Coronary artery (tissue), 2 donors: ENCODE measurements around the gene RBM14.

Experiments
- DNase-seq: peaks from one replicate; pipeline ENCODE4 v3.0.0-alpha.2; 2017; ENCODE audit warnings: low spot score
- H3K27ac ChIP-seq, 2 donors: fragments of 200-600 bp; sonication (generic); one replicate each; pipeline ENCODE4 v1.5.1; 2016 to 2019
- H3K4me3 ChIP-seq: fragments of 200-600 bp; sonication (generic); 2 replicates; pipeline ENCODE4 v1.5.1; 2016; ENCODE audit warnings: mild to moderate bottlenecking, moderate library complexity
- TF ChIP-seq, protein P1 (sequence below): fragments of 200-600 bp; sonication (generic); IDR thresholded peaks from one replicate; pipeline ENCODE4 v1.5.1; 2019; ENCODE audit warnings: antibody characterized with exemption

RBM14 gene

DNA sequence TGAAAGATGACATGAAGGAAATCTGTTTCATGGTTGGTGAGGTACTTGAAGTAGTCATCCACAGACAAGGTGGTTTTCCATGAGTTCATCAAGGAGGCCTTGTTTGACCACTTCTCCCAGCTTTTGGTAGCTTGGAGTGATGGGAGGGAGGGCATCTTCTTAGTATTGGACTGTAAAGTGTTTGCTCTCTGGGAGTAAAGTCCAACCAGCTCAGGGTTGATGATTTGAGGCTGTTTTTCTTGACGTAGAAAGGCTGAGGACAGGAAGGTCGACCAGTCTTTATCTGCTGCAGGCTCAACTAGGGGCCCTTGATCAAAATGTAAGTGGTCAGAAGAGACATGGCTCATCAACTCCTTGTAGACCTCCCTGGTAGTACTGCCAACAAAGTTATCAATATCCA lies 25.3 kb upstream of the RBM14 start:
- no peak for DNase-seq
- H3K4me3 ChIP-seq: no peak overlapping the region
- no peak overlapping the region for H3K27ac ChIP-seq
- TF ChIP-seq, protein P1, sequence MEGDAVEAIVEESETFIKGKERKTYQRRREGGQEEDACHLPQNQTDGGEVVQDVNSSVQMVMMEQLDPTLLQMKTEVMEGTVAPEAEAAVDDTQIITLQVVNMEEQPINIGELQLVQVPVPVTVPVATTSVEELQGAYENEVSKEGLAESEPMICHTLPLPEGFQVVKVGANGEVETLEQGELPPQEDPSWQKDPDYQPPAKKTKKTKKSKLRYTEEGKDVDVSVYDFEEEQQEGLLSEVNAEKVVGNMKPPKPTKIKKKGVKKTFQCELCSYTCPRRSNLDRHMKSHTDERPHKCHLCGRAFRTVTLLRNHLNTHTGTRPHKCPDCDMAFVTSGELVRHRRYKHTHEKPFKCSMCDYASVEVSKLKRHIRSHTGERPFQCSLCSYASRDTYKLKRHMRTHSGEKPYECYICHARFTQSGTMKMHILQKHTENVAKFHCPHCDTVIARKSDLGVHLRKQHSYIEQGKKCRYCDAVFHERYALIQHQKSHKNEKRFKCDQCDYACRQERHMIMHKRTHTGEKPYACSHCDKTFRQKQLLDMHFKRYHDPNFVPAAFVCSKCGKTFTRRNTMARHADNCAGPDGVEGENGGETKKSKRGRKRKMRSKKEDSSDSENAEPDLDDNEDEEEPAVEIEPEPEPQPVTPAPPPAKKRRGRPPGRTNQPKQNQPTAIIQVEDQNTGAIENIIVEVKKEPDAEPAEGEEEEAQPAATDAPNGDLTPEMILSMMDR: no peak

DNA sequence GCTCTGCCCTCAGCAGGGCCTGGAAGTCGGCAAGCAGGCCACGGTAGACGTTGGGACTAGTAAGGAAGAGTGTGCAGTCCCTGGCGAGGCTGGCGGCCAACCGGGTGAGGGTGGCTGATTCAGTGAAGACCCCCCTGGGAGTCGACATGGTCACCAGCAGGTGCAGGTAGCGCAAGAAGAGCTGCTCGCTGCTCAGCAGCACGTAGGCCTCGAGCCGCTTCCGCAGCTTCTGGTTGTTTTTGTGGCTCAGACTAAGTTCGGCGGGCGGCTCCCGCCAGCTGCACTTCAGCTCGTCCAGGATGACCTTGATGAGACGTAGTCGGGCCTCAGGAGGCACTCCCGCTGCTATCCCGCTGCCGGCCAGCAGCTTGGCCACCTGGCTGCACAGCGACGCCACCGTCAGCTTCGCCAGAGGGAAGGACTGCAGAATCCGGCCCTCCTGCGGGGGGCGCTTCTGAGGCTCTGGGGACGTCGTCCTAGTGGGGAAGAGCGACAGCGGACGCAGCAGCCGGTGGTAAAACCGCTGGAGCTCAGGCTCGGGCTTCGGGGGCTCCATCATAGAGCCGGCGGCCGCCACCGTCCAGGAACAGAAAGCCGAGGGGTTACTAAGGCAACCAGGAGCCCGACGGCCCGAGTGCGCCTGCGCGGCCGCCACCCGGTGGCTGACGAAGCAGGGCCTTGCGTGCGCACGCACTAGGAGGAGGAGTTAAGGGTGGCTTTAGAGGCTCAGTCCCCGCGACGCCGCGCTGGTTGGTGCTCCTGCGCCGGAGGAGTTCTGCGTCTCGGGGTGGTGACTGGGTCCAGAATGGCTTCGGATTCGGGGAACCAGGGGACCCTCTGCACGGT lies 23.8 kb upstream of the RBM14 start, which contains the start of the genes CCDC87 and CCS:
Gene CCDC87, minus strand, starts transcription at position 607 of the 846 bp plus-strand sequence. Its CDS starts 48 bp downstream, at position 559.
Gene CCS, plus strand, starts transcription at position 729 of the 846 bp plus-strand sequence. Its CDS starts 77 bp downstream, at position 806.
- Histone ChIP-seq H3K27ac (peak within 1 kb of the TSS; percentile 79 to 91), H3K4me3 (peak within 1 kb of the TSS; percentile 81)
- DNase-seq: peak; percentile 98
- TF ChIP-seq, protein P1: peak; percentile 23

GRCh38 chr11:66593303-66593635 lies 23.2 kb upstream of the RBM14 start:
- TF ChIP-seq, protein P1: no peak
- no peak for DNase-seq
- Histone ChIP-seq H3K4me3 (peak overlapping the region; percentile 81), H3K27ac (peak overlapping the region; percentile 79 to 91)

DNA sequence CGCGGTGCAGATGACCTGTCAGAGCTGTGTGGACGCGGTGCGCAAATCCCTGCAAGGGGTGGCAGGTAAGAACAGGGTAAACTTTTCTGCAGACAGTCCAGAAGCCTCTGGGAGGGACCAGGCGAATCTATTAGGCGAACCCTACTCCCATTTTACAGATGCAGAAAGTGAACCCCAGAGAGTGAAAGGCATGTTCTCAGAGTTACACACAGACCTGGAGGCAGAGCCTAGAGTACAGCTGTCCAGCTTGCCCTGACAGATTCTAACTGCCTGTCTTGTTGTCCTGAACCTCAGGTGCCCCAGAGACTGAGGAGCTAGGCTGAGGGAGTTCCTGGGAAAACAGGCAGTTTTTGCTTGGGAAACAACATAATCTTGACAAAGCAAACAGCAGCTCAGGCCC lies 22.8 kb upstream of the RBM14 start:
- Histone ChIP-seq H3K4me3 (peak overlapping the region; percentile 81), H3K27ac (peak overlapping the region; percentile 79 to 91)
- TF ChIP-seq, protein P1: no peak
- DNase-seq: no peak

GRCh38 chr11:66595245-66595904 lies 21.1 kb upstream of the RBM14 start:
- TF ChIP-seq, protein P1: no peak
- no peak for DNase-seq
- Histone ChIP-seq H3K27ac (peak overlapping the region; percentile 57 to 80), H3K4me3 (peak overlapping the region; percentile 5)

GRCh38 chr11:66598993-66599392 lies 17.4 kb upstream of the RBM14 start:
- Histone ChIP-seq H3K4me3 (no peak overlapping the region), H3K27ac (no peak overlapping the region)
- TF ChIP-seq, protein P1: no peak
- DNase-seq: no peak
